WERI-Rb-1 (cell line): ENCODE measurements around the gene AP1B1.

Experiments
- DNase-seq: peaks from one replicate; pipeline ENCODE4 v3.0.0-alpha.2; 2020
- H3K27ac ChIP-seq: fragments of 250-450 bp; sonication (Bioruptor Pico); 2 replicates; pipeline ENCODE4 v1.5.1; 2020; ENCODE audit warnings: mild to moderate bottlenecking, moderate library complexity
- H3K27me3 ChIP-seq: fragments of 250-450 bp; sonication (Bioruptor Pico); 2 replicates; pipeline ENCODE4 v1.5.1; 2021; ENCODE audit warnings: mild to moderate bottlenecking, low read depth, moderate library complexity; ENCODE audit not compliant: insufficient read depth, severe bottlenecking
- H3K36me3 ChIP-seq: fragments of 250-450 bp; sonication (Bioruptor Pico); 2 replicates; pipeline ENCODE4 v1.5.1; 2020; ENCODE audit warnings: mild to moderate bottlenecking, moderate library complexity
- H3K4me3 ChIP-seq: 2 replicates; pipeline ENCODE4 v1.5.1; 2011; ENCODE audit warnings: low read depth, mild to moderate bottlenecking, control low read depth, low read length
- H3K9me3 ChIP-seq: fragments of 250-450 bp; sonication (Bioruptor Pico); 2 replicates; pipeline ENCODE4 v1.5.1; 2021; ENCODE audit warnings: mild to moderate bottlenecking, moderate library complexity; ENCODE audit not compliant: severe bottlenecking
- CTCF ChIP-seq: IDR thresholded peaks from 2 replicates; pipeline ENCODE4 v1.5.1; 2011; ENCODE audit warnings: low read depth, mild to moderate bottlenecking, control low read depth, inconsistent platforms, low read length

Gene AP1B1

GRCh38 chr22:29308791-29309262 lies 79.5 kb downstream of the AP1B1 start:
- H3K27ac ChIP-seq = no peak overlapping the region

GRCh38 chr22:29308148-29308790 lies 80.1 kb downstream of the AP1B1 start:
- TF ChIP-seq CTCF = no peak
- DNase-seq = peak; percentile 3
- H3K4me3 ChIP-seq = no peak overlapping the region
- no peaks in the 10 kb centered on the region for H3K27me3 ChIP-seq
- H3K36me3 ChIP-seq = peaks cover 17% of the 10 kb centered on the region
- no peak overlapping the region for H3K27ac ChIP-seq
- H3K9me3 ChIP-seq = no peaks in the 10 kb centered on the region

More at GRCh38 chr22:29308791-29309262, 79.5 kb downstream of the AP1B1 start:
- H3K4me3 ChIP-seq = no peak overlapping the region
- no peak for DNase-seq
- no peak for TF ChIP-seq CTCF
- H3K36me3 ChIP-seq = peaks cover 17% of the 10 kb centered on the region
- H3K9me3 ChIP-seq = no peaks in the 10 kb centered on the region
- no peaks in the 10 kb centered on the region for H3K27me3 ChIP-seq

- H3K4me3 ChIP-seq = peak overlapping the region; percentile 60
- TF ChIP-seq CTCF = no peak
- H3K9me3 ChIP-seq = no peaks in the 10 kb centered on the region
- no peaks in the 10 kb centered on the region for H3K27me3 ChIP-seq
- peaks cover 12% of the 10 kb centered on the region for H3K36me3 ChIP-seq
- DNase-seq = no peak
- H3K27ac ChIP-seq = peak overlapping the region; percentile 98
Measured at GRCh38 chr22:29307596-29308147, 80.7 kb downstream of the AP1B1 start.

GRCh38 chr22:29306835-29307595 lies 81.4 kb downstream of the AP1B1 start:
- Histone ChIP-seq H3K36me3 (peaks cover 7% of the 10 kb centered on the region; the same call in 1 of the 2 replicates), H3K27me3 (no peaks in the 10 kb centered on the region), H3K4me3 (peak overlapping the region; percentile 60), H3K9me3 (no peaks in the 10 kb centered on the region), H3K27ac (peak overlapping the region; percentile 98)
- DNase-seq = peak; percentile 85
- TF ChIP-seq CTCF = no peak

GRCh38 chr22:29306175-29306834 lies 82.1 kb downstream of the AP1B1 start, which contains the start of gene GAS2L1:
Gene GAS2L1, plus strand, starts transcription at chr22:29306650. Its CDS starts 1,456 bp downstream, at chr22:29308106.
- peak; percentile 64 for TF ChIP-seq CTCF
- H3K4me3 ChIP-seq = peak within 1 kb of the TSS; percentile 60

More at GRCh38 chr22:29306175-29306834, 82.1 kb downstream of the AP1B1 start, which contains the start of gene GAS2L1:
- Histone ChIP-seq H3K9me3 (no peaks in the 10 kb centered on the region), H3K27ac (peak within 1 kb of the TSS; percentile 98), H3K27me3 (no peaks in the 10 kb centered on the region), H3K36me3 (peaks cover 7% of the 10 kb centered on the region; the same call in 1 of the 2 replicates)
- DNase-seq = peak; percentile 94
